HG02610 (cell line): Measurements from ENCODE around the gene MRPL45.

Source experiments
- ATAC-seq: cut with Tn5 transposase; IDR thresholded peaks from one replicate; pipeline ENCODE4 v1.9.1; 2021; ENCODE audit warnings: mild to moderate bottlenecking, moderate library complexity; ENCODE audit not compliant: unreplicated experiment

The MRPL45 gene

GRCh38 chr17:38344420-38344745, 47.4 kb downstream of the MRPL45 start:
- no peak for ATAC-seq

GRCh38 chr17:38345743-38346142, 48.8 kb downstream of the MRPL45 start:
- ATAC-seq = no peak

GRCh38 chr17:38349097-38349730, 52.2 kb downstream of the MRPL45 start:
- ATAC-seq = no peak

- no peak for ATAC-seq
Measured at GRCh38 chr17:38350035-38350434, 53.1 kb downstream of the MRPL45 start.

- ATAC-seq = peak; percentile 85
Measured at GRCh38 chr17:38351412-38352222, 54.6 kb downstream of the MRPL45 start, which contains the start of gene SOCS7. SOCS7 (plus strand) TSS chr17:38351844; CDS start chr17:38352053, 209 bp downstream.

GRCh38 chr17:38352245-38353085, 55.5 kb downstream of the MRPL45 start:
- ATAC-seq = no peak

- ATAC-seq = no peak
Measured at GRCh38 chr17:38353086-38353604, 56.2 kb downstream of the MRPL45 start.

GRCh38 chr17:38353668-38354067, 56.7 kb downstream of the MRPL45 start:
- no peak for ATAC-seq

GRCh38 chr17:38354466-38354865, 57.5 kb downstream of the MRPL45 start:
- ATAC-seq = no peak

GRCh38 chr17:38355251-38355650, 58.3 kb downstream of the MRPL45 start:
- ATAC-seq = no peak

GRCh38 chr17:38357486-38358123, 60.6 kb downstream of the MRPL45 start:
- ATAC-seq = no peak

- no peak for ATAC-seq
Measured at GRCh38 chr17:38358586-38359513, 61.9 kb downstream of the MRPL45 start.

GRCh38 chr17:38361694-38362465, 64.9 kb downstream of the MRPL45 start:
- ATAC-seq = no peak

GRCh38 chr17:38363016-38363415, 66.0 kb downstream of the MRPL45 start:
- no peak for ATAC-seq

- no peak for ATAC-seq
Measured at GRCh38 chr17:38364741-38365140, 67.8 kb downstream of the MRPL45 start.

GRCh38 chr17:38369124-38369886, 72.3 kb downstream of the MRPL45 start:
- ATAC-seq = no peak
